Measurements from ENCODE around the gene SLC16A11. TPM values are rescaled to one million over a fixed set of nuclear protein-coding genes. Genes with fewer than 3 reads are reported as not detected.

SLC16A11 gene
- total and polyA plus RNA-seq, 2 of the 4 experiments (the other 2 are of a cell fraction) = not detected

DNA sequence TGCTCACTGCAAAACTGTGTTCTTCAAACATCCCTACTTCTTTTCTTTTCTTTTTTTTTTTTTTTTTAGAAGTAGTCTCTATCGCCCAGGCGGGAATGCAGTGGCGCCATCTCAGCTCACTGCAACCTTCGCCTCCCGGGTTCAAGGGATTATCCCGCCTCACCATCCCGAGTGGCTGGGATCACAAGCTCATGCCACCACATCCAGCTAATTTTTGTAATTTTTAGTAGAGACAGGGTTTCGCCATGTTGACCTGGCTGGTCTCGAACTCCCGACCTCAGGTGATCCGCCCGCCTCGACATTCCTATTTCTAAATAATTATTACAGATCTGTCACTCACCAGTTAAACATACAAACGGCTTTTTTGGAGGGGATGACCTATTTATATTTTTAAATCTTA is 32.5 kb downstream of the SLC16A11 start (continued):
- TF ChIP-seq SMC3 (IDR thresholded peaks at IDR 0.05; ENCODE audit: low read depth, low read length) = no peak

- H4K5ac ChIP-seq (ENCODE audit: low read depth, low read length) = no peak overlapping the region
- no peak overlapping the region for H2BK20ac ChIP-seq (ENCODE audit: low read depth, low read length)
- no CpG with 5 or more reads among the region's 2 CpGs for WGBS, 2 experiments (ENCODE audit: extremely low coverage in 2 of 2, insufficient read length in 1 of 2)
- peaks cover 3% of the 10 kb centered on the region; the same call in 1 of the 2 replicates for H3K4me1 ChIP-seq (ENCODE audit: control insufficient read depth, insufficient read depth, low read length)
- H2BK15ac ChIP-seq (ENCODE audit: low read depth, low read length) = no peak overlapping the region
- H3K23ac ChIP-seq (ENCODE audit: low read depth, low read length) = no peak overlapping the region
- H3K4ac ChIP-seq (ENCODE audit: low read depth, low read length) = no peak overlapping the region
- no peaks in the 10 kb centered on the region for H3K9me3 ChIP-seq (ENCODE audit: control insufficient read depth, insufficient read depth, low read length)
- peaks cover 7% of the 10 kb centered on the region for H4K20me1 ChIP-seq (ENCODE audit: insufficient read depth, low read length)
- H3K79me1 ChIP-seq (ENCODE audit: low read depth in 1 of 2, low read length in 2 of 2) = peaks cover 26 to 77% of the 10 kb centered on the region in 2 experiments
- BruUV-seq (replicated peaks) = no TSS peak
- ATAC-seq (ENCODE audit: low read depth) = no peak
- H3K18ac ChIP-seq (ENCODE audit: low read depth, low read length) = no peak overlapping the region
- no peak overlapping the region for H2AFZ ChIP-seq (replicated peaks; ENCODE audit: low read length, poor library complexity)
- H3K4me3 ChIP-seq (ENCODE audit: insufficient read depth, low read depth, low read length) = no peak overlapping the region
- H2BK120ac ChIP-seq (ENCODE audit: low read depth, low read length) = no peak overlapping the region
- no peak overlapping the region for H3K14ac ChIP-seq (replicated peaks; ENCODE audit: low read depth, low read length)
- DNase-seq = no peak
- no peak overlapping the region for H2BK5ac ChIP-seq (ENCODE audit: low read depth, low read length, poor library complexity, severe bottlenecking)
- H3K9me1 ChIP-seq (ENCODE audit: insufficient read depth, low read length) = no peaks in the 10 kb centered on the region
- no peak overlapping the region for H2AK5ac ChIP-seq (ENCODE audit: low read depth, low read length)
- no peak overlapping the region for H4K91ac ChIP-seq (ENCODE audit: insufficient read depth, low read depth, low read length)
- ChIA-PET CTCF (no interaction called here), POLR2A (ENCODE audit: unreplicated experiment) (no interaction called here)
- H4K8ac ChIP-seq (ENCODE audit: low read depth in 2 of 2, low read length in 2 of 2) = no peak overlapping the region
- intact Hi-C loops (cut with micrococcal nuclease) (no loop called here), dilution Hi-C loops (cut with HindIII; ENCODE audit: low sequenced_read_pairs, unreplicated experiment) (no loop called here), in situ Hi-C loops (cut with MboI; ENCODE audit: low sequenced_read_pairs) (loop anchor here (10.0 kb wide), 1 partner anchor 346 kb away; no protein-coding TSS in a partner anchor)
- TF ChIP-seq, protein P1, sequence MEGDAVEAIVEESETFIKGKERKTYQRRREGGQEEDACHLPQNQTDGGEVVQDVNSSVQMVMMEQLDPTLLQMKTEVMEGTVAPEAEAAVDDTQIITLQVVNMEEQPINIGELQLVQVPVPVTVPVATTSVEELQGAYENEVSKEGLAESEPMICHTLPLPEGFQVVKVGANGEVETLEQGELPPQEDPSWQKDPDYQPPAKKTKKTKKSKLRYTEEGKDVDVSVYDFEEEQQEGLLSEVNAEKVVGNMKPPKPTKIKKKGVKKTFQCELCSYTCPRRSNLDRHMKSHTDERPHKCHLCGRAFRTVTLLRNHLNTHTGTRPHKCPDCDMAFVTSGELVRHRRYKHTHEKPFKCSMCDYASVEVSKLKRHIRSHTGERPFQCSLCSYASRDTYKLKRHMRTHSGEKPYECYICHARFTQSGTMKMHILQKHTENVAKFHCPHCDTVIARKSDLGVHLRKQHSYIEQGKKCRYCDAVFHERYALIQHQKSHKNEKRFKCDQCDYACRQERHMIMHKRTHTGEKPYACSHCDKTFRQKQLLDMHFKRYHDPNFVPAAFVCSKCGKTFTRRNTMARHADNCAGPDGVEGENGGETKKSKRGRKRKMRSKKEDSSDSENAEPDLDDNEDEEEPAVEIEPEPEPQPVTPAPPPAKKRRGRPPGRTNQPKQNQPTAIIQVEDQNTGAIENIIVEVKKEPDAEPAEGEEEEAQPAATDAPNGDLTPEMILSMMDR (conservative IDR thresholded peaks at IDR 0.05; ENCODE audit: low read depth, low read length) = no peak
- no peak for TF ChIP-seq MXI1 (IDR thresholded peaks at IDR 0.05; ENCODE audit: borderline replicate concordance, low read depth, low read length)
- no peak for TF ChIP-seq CHD1 (IDR thresholded peaks at IDR 0.05; ENCODE audit: low read depth, low read length)
- TF ChIP-seq CEBPB (IDR thresholded peaks at IDR 0.05; ENCODE audit: low read depth, low read length) = no peak
- TF ChIP-seq BHLHE40 (IDR thresholded peaks at IDR 0.05; ENCODE audit: low read depth, low read length) = no peak
- no peak for TF ChIP-seq NFE2L2 (IDR thresholded peaks at IDR 0.05; ENCODE audit: low read depth, low read length)
- TF ChIP-seq MAZ (IDR thresholded peaks at IDR 0.05; ENCODE audit: borderline replicate concordance, low read depth, low read length) = no peak
- no peak for TF ChIP-seq MAFK (IDR thresholded peaks at IDR 0.05; ENCODE audit: low read depth, low read length)
- no peak for TF ChIP-seq POLR2A (IDR thresholded peaks at IDR 0.05; ENCODE audit: low read depth, low read length)
- TF ChIP-seq, protein P2, sequence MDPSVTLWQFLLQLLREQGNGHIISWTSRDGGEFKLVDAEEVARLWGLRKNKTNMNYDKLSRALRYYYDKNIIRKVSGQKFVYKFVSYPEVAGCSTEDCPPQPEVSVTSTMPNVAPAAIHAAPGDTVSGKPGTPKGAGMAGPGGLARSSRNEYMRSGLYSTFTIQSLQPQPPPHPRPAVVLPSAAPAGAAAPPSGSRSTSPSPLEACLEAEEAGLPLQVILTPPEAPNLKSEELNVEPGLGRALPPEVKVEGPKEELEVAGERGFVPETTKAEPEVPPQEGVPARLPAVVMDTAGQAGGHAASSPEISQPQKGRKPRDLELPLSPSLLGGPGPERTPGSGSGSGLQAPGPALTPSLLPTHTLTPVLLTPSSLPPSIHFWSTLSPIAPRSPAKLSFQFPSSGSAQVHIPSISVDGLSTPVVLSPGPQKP (IDR thresholded peaks at IDR 0.05; ENCODE audit: borderline replicate concordance, low read depth, low read length) = no peak
- no peak for TF ChIP-seq RFX5 (IDR thresholded peaks at IDR 0.05; ENCODE audit: low read depth, low read length)
- H3K36me3 ChIP-seq (ENCODE audit: control insufficient read depth, insufficient read depth, low read length) = peaks cover 8% of the 10 kb centered on the region
- no peak overlapping the region for H3K56ac ChIP-seq (ENCODE audit: extremely low read depth, insufficient read depth, low read length)
- no peaks in the 10 kb centered on the region for H3K27me3 ChIP-seq (ENCODE audit: control insufficient read depth, insufficient read depth, low read length)
- no peak overlapping the region for H3K27ac ChIP-seq (ENCODE audit: insufficient read depth, low read length)
- no peak overlapping the region for H3K9ac ChIP-seq (ENCODE audit: low read depth, low read length)
- no peak overlapping the region for H2AK9ac ChIP-seq (replicated peaks; ENCODE audit: low read depth, low read length, poor library complexity)
- no peak overlapping the region for H3K4me2 ChIP-seq (ENCODE audit: low read depth, low read length)
Observed at GRCh38 chr17:7010523-7010922, 33.4 kb downstream of the SLC16A11 start.

All from IMR-90 (cell line).